Lung (tissue), 12 donors: ENCODE data around the gene DLG3. TPM values are rescaled to one million over a fixed set of nuclear protein-coding genes. Genes with fewer than 3 reads are reported as not detected.

Experiments
- ATAC-seq: fragments of 200-7000 bp; cut with Tn5 transposase; one replicate; pipeline ENCODE4 v1.9.1; 2020; ENCODE audit warnings: moderate number of reproducible peaks; ENCODE audit not compliant: insufficient read depth, low FRiP score
- DNase-seq, 3 donors: peaks; one replicate each; pipeline ENCODE4 v3.0.0-alpha.2; 2013 to 2017
- H3K27ac ChIP-seq, 2 donors: one replicate each; pipeline ENCODE4 v1.5.1; 2013; ENCODE audit warnings: mild to moderate bottlenecking in 2 of 2, moderate library complexity in 2 of 2, control low read depth in 1 of 2, inconsistent platforms in 1 of 2, low read depth in 1 of 2, low read length in 1 of 2
- H3K27me3 ChIP-seq, 3 donors: one replicate each; pipeline ENCODE4 v1.5.1; 2013; ENCODE audit warnings: low read length in 2 of 3; ENCODE audit not compliant: control insufficient read depth in 3 of 3, insufficient read depth in 3 of 3
- H3K36me3 ChIP-seq, 4 donors: one replicate each; pipeline ENCODE4 v1.5.1; 2013; ENCODE audit warnings: low read length in 4 of 4, mild to moderate bottlenecking in 1 of 4, moderate library complexity in 1 of 4; ENCODE audit not compliant: control insufficient read depth in 4 of 4, insufficient read depth in 4 of 4
- H3K4me1 ChIP-seq, 5 donors: one replicate each; pipeline ENCODE4 v1.5.1; 2013; ENCODE audit warnings: low read length in 5 of 5, mild to moderate bottlenecking in 2 of 5, moderate library complexity in 1 of 5; ENCODE audit not compliant: control insufficient read depth in 5 of 5, insufficient read depth in 5 of 5
- H3K4me3 ChIP-seq: one replicate; pipeline ENCODE4 v1.5.1; 2013; ENCODE audit warnings: mild to moderate bottlenecking, control low read depth, moderate library complexity
- H3K9ac ChIP-seq, 2 donors: one replicate each; pipeline ENCODE4 v1.5.1; 2013; ENCODE audit warnings: low read length in 2 of 2, control low read depth in 1 of 2; ENCODE audit not compliant: insufficient read depth in 1 of 2
- H3K9me3 ChIP-seq, 4 donors: one replicate each; pipeline ENCODE4 v1.5.1; 2013; ENCODE audit warnings: low read length in 3 of 4, mild to moderate bottlenecking in 1 of 4, moderate library complexity in 1 of 4; ENCODE audit not compliant: control insufficient read depth in 4 of 4, insufficient read depth in 3 of 4
- WGBS, 2 donors: extraction: QIAGEN DNeasy Blood & Tissue Kit; methylation state at CpG; one replicate each; pipeline ENCODE4 v1.1.7; 2013; 5-methylcytosine and 5-hydroxymethylcytosine counted together
- polyA plus RNA-seq, 2 donors: library from polyadenylated mRNA; stranded (reverse); fragments of 200-250 nt; gene quantifications; one replicate each; pipeline ENCODE4 v1.2.1, GENCODE V29; 2013
- total RNA-seq, 2 donors: library from RNA; depleted of rRNA in 1 of 2; stranded (reverse); fragments of >200 nt in 1 of 2; gene quantifications; one replicate each; pipeline ENCODE4 v1.2.1, GENCODE V29; 2014 to 2021
- TF ChIP-seq, protein P1 (sequence below): IDR thresholded peaks from 2 replicates; pipeline ENCODE4 v1.5.1; 2012; ENCODE audit warnings: mild to moderate bottlenecking; ENCODE audit errors: control extremely low read depth, extremely low read depth
- donor health status: control.
- donor health status: control.
- donor health status: Bipolar disorder and iron deficiency.
- donor health status: healthy.
- donor health status: DM: yes; HTN: yes; CAD: no.

Gene DLG3
- total and polyA plus RNA-seq, 4 donors = 9.3 to 31.5 (median 18.6) TPM

DNA sequence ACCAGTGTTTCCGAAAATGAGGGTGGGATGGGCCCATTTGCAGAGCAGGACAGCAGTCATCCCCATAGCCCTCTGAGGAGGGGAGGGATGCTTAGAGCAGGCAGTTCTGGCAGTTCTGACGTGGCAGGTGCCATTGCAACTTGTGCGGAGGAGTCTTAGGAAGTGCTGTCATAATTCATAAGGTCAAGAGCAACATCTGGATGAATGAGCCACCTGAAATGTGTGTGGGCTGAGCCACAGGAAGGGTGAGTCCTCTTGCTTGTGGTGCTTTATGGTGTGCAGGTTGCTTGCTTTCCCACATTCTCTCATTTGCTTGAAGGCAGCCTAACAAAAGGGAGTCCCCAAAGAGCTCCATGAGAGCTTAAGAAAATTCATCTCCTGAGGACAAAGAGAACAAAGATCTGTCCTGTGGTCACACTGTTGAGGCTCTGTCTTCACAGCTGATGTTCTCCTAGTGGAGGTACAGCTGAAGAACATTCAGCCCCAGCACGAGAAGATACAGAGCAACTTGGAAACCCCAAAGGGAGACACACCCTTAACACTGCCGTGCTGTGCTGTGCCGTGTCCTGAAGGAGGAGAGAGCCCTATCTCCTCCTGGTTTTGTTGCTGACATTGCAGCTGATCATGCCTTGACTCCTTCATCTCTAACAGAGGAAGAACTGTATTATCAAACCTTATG lies 60.3 kb downstream of the DLG3 start:
- H3K4me1 ChIP-seq = no peaks in the 10 kb centered on the region
- no peak overlapping the region for H3K4me3 ChIP-seq
- no peak for ATAC-seq
- peaks cover 0 to 2% (median 0%) of the 10 kb centered on the region in 4 donors for H3K9me3 ChIP-seq
- no peaks in the 10 kb centered on the region for H3K27me3 ChIP-seq
- WGBS, 2 donors = 73 to 89% methylated on average over 6 of the region's 6 CpGs
- peaks cover 2 to 13% (median 6%) of the 10 kb centered on the region in 4 donors for H3K36me3 ChIP-seq
- TF ChIP-seq, protein P1, sequence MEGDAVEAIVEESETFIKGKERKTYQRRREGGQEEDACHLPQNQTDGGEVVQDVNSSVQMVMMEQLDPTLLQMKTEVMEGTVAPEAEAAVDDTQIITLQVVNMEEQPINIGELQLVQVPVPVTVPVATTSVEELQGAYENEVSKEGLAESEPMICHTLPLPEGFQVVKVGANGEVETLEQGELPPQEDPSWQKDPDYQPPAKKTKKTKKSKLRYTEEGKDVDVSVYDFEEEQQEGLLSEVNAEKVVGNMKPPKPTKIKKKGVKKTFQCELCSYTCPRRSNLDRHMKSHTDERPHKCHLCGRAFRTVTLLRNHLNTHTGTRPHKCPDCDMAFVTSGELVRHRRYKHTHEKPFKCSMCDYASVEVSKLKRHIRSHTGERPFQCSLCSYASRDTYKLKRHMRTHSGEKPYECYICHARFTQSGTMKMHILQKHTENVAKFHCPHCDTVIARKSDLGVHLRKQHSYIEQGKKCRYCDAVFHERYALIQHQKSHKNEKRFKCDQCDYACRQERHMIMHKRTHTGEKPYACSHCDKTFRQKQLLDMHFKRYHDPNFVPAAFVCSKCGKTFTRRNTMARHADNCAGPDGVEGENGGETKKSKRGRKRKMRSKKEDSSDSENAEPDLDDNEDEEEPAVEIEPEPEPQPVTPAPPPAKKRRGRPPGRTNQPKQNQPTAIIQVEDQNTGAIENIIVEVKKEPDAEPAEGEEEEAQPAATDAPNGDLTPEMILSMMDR = no peak
- DNase-seq = no peak
- no peak overlapping the region for H3K9ac ChIP-seq
- no peak overlapping the region for H3K27ac ChIP-seq

GRCh38 chrX:70505451-70505841 lies 60.8 kb downstream of the DLG3 start:
- no peak for DNase-seq
- WGBS, 2 donors = 56 to 71% methylated on average over 4 of the region's 4 CpGs
- no peak for ATAC-seq

GRCh38 chrX:70508296-70508911 lies 63.8 kb downstream of the DLG3 start:
- 43 to 51% methylated on average over 6 of the region's 6 CpGs for WGBS, 2 donors
- ATAC-seq = no peak
- Histone ChIP-seq H3K36me3 (peaks cover 0 to 5% (median 0%) of the 10 kb centered on the region in 4 donors), H3K9me3 (peaks cover 0 to 5% (median 0%) of the 10 kb centered on the region in 4 donors), H3K4me3 (no peak overlapping the region), H3K9ac (no peak overlapping the region), H3K4me1 (no peaks in the 10 kb centered on the region), H3K27me3 (no peaks in the 10 kb centered on the region), H3K27ac (no peak overlapping the region)
- TF ChIP-seq, protein P1 = no peak
- DNase-seq = no peak

More at GRCh38 chrX:70505451-70505841, 60.8 kb downstream of the DLG3 start:
- Histone ChIP-seq H3K4me3 (no peak overlapping the region), H3K36me3 (peaks cover 0 to 12% (median 5%) of the 10 kb centered on the region in 4 donors), H3K4me1 (no peaks in the 10 kb centered on the region), H3K9ac (no peak overlapping the region), H3K27ac (no peak overlapping the region), H3K9me3 (peaks cover 0 to 2% (median 0%) of the 10 kb centered on the region in 4 donors), H3K27me3 (no peaks in the 10 kb centered on the region)
- TF ChIP-seq, protein P1 = no peak
